WTC11 (cell line): Measurements from ENCODE around the gene RNF150.

Experiments
- ARID4B ChIP-seq: sonication (generic); formaldehyde crosslinking; IDR thresholded peaks from 2 replicates; pipeline ENCODE4 v1.8.0; 2023; ENCODE audit warnings: missing genetic modification reagents, mild to moderate bottlenecking, borderline replicate concordance
- CDX4 ChIP-seq: fragments of 250-450 bp; sonication (Bioruptor Pico); IDR thresholded peaks from 2 replicates; pipeline ENCODE4 v1.9.0; 2021; ENCODE audit warnings: moderate library complexity, mild to moderate bottlenecking, inconsistent platforms, borderline replicate concordance
- CREM ChIP-seq: sonication (generic); formaldehyde crosslinking; IDR thresholded peaks from 2 replicates; pipeline ENCODE4 v1.8.1; 2022; ENCODE audit warnings: mild to moderate bottlenecking, missing genetic modification reagents, moderate library complexity
- CTCF ChIP-seq: fragments of 200-600 bp; IDR thresholded peaks from 2 replicates; pipeline ENCODE4 v1.8.0; 2022; ENCODE audit warnings: antibody characterized with exemption
- SMAD3 ChIP-seq: sonication (generic); formaldehyde crosslinking; IDR thresholded peaks from 2 replicates; pipeline ENCODE4 v1.8.0; 2022; ENCODE audit warnings: missing genetic modification reagents, mild to moderate bottlenecking, borderline replicate concordance
- TP53 ChIP-seq: sonication (generic); formaldehyde crosslinking; IDR thresholded peaks from 2 replicates; pipeline ENCODE4 v1.8.1; 2023; ENCODE audit warnings: mild to moderate bottlenecking, missing genetic modification reagents
- ZBTB21 ChIP-seq: sonication (generic); formaldehyde crosslinking; IDR thresholded peaks from 2 replicates; pipeline ENCODE4 v1.8.1; 2023; ENCODE audit warnings: mild to moderate bottlenecking, missing genetic modification reagents, borderline replicate concordance
- ZBTB43 ChIP-seq: sonication (generic); formaldehyde crosslinking; IDR thresholded peaks from 2 replicates; pipeline ENCODE4 v1.8.1; 2023; ENCODE audit warnings: mild to moderate bottlenecking, missing genetic modification reagents

- no peak for TF ChIP-seq ZBTB21 (CRISPR knock-in tag)
- no peak for TF ChIP-seq CTCF
- TF ChIP-seq CDX4 (CRISPR knock-in tag), result no peak
- no peak for TF ChIP-seq CREM
- no peak for TF ChIP-seq TP53 (CRISPR knock-in tag)
- TF ChIP-seq SMAD3 (CRISPR knock-in tag), result no peak
- no peak for TF ChIP-seq ARID4B (CRISPR knock-in tag)
- no peak for TF ChIP-seq ZBTB43 (CRISPR knock-in tag)
Measured at GRCh38 chr4:140931911-140932310, 201.4 kb downstream of the RNF150 start.
